Panc1 (cell line): ENCODE results near the gene CGNL1. TPM values are rescaled to one million over a fixed set of nuclear protein-coding genes. Genes with fewer than 3 reads are reported as not detected.

Source experiments
- ATAC-seq: fragments of 200-7000 bp; cut with Tn5 transposase; 2 replicates; pipeline ENCODE4 v1.9.1; 2020; ENCODE audit warnings: mild to moderate bottlenecking, moderate library complexity
- BruUV-seq: library from RNA; stranded (reverse); fragments of 400-500 nt; replicated peaks from 2 replicates; lab custom pipeline; 2021; lab: Mats Ljungman, UMichigan
- CTCF ChIA-PET: fragments of 300-600 bp; sonication (Branson Sonifier 250); formaldehyde crosslinking; loops from one replicate; lab custom pipeline; 2022; ENCODE audit warnings: antibody characterized with exemption; lab: Charles Lee
- POLR2A ChIA-PET: fragments of 300-600 bp; sonication (Branson Sonifier 250); formaldehyde crosslinking; loops from one replicate; lab custom pipeline; 2022; ENCODE audit warnings: antibody characterized with exemption; lab: Charles Lee
- DNase-seq: peaks from one replicate; pipeline ENCODE4 v3.0.0-alpha.2; 2010; ENCODE audit warnings: low read depth, low spot score
- H3K27ac ChIP-seq: 2 replicates; pipeline ENCODE4 v1.5.1; 2011; ENCODE audit warnings: mild to moderate bottlenecking, low read length, inconsistent platforms
- H3K27me3 ChIP-seq: fragments of 200-500 bp; sonication (Bioruptor generic); 2 replicates; pipeline ENCODE4 v1.6.0; 2014; ENCODE audit warnings: low read length, inconsistent platforms; ENCODE audit not compliant: control insufficient read depth, insufficient read depth
- H3K36me3 ChIP-seq: fragments of 200-500 bp; sonication (Bioruptor generic); 2 replicates; pipeline ENCODE4 v1.5.1; 2014; ENCODE audit warnings: inconsistent platforms, mild to moderate bottlenecking, low read length, moderate library complexity; ENCODE audit not compliant: control insufficient read depth, insufficient read depth
- H3K4me1 ChIP-seq: 2 replicates; pipeline ENCODE4 v1.5.1; 2011; ENCODE audit warnings: inconsistent platforms, mild to moderate bottlenecking, low read length, moderate library complexity; ENCODE audit not compliant: control insufficient read depth, insufficient read depth
- H3K4me3 ChIP-seq, 2 experiments: 2 replicates each; pipeline ENCODE4 v1.5.1; 2011 to 2012; ENCODE audit warnings: low read depth in 2 of 2, low read length in 2 of 2, mild to moderate bottlenecking in 2 of 2, inconsistent platforms in 1 of 2, moderate library complexity in 1 of 2
- H3K9me3 ChIP-seq: fragments of 200-500 bp; sonication (Bioruptor generic); 2 replicates; pipeline ENCODE4 v1.5.1; 2014; ENCODE audit warnings: low read depth, mild to moderate bottlenecking, inconsistent platforms, low read length, moderate library complexity; ENCODE audit not compliant: control insufficient read depth, insufficient read depth
- POLR2AphosphoS5 ChIP-seq: IDR thresholded peaks from 2 replicates; pipeline ENCODE4 v1.6.1; 2012; ENCODE audit warnings: mild to moderate bottlenecking, low read depth, low read length, moderate library complexity
- SIN3A ChIP-seq: IDR thresholded peaks from 2 replicates; pipeline ENCODE4 v1.6.1; 2012; ENCODE audit warnings: low read depth, mild to moderate bottlenecking, low read length, moderate library complexity, borderline replicate concordance; ENCODE audit not compliant: insufficient read depth
- TCF7L2 ChIP-seq: IDR thresholded peaks from 2 replicates; pipeline ENCODE4 v1.6.1; 2011; ENCODE audit warnings: mild to moderate bottlenecking, low read depth, low read length, inconsistent platforms
- in situ Hi-C: cut with HindIII; loops from 2 replicates; pipeline ENCODE4 v1.10.0; 2016; ENCODE audit warnings: low sequenced_read_pairs, low pct_unique_long_range_greater_than_20kb
- intact Hi-C: fragments of 100-400 bp; cut with micrococcal nuclease; formaldehyde crosslinking; loops from one replicate; pipeline ENCODE4 v1.10.0; 2022; ENCODE audit not compliant: unreplicated experiment
- total RNA-seq: library from RNA; stranded (reverse); gene quantifications from one replicate; pipeline ENCODE4 v1.2.1, GENCODE V29; 2021; ENCODE audit not compliant: unreplicated experiment
- TF ChIP-seq, protein P1 (sequence below), 2 experiments: IDR thresholded peaks; 2 replicates each; pipeline ENCODE4 v1.6.1; 2011 to 2012; ENCODE audit warnings: low read depth in 2 of 2, control low read depth in 1 of 2, low read length in 1 of 2, mild to moderate bottlenecking in 1 of 2, moderate library complexity in 1 of 2; ENCODE audit not compliant: insufficient read depth in 1 of 2
- TF ChIP-seq, protein P2 (sequence below): fragments of 450-650 bp; IDR thresholded peaks from 2 replicates; pipeline ENCODE4 v1.5.1; 2017; ENCODE audit warnings: mild to moderate bottlenecking

Gene CGNL1
- total RNA-seq, 1 experiment from 2014 or later = 3.5 TPM

DNA sequence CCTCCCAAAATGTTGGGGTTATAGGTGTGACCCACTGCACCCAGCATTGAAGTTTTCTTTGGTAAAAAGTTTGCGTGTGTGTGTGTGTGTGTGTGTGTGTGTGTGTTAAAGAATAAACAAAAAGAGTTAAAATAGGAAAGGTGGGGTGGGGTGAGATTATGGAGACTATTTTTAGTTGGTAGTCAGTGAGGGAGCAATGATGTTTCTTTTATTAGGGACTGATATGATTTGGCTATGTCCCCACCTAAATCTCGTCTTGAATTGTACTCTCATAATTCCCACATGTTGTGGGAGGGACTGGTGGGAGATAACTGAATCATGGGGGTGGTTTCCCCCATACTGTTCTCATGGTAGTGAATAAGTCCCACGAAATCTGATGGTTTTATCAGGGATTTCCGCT is 92.2 kb downstream of the CGNL1 start:
- no peaks in the 10 kb centered on the region for H3K4me1 ChIP-seq
- in situ Hi-C loops = no loop called here
- no TSS peak for BruUV-seq
- no peaks in the 10 kb centered on the region for H3K36me3 ChIP-seq
- ATAC-seq = no peak
- no peak overlapping the region for H3K27ac ChIP-seq
- no peak overlapping the region for H3K4me3 ChIP-seq
- DNase-seq = no peak
- intact Hi-C loops = no loop called here
- TF ChIP-seq TCF7L2 (no peak), POLR2AphosphoS5 (no peak), SIN3A (no peak)
- TF ChIP-seq, protein P1, sequence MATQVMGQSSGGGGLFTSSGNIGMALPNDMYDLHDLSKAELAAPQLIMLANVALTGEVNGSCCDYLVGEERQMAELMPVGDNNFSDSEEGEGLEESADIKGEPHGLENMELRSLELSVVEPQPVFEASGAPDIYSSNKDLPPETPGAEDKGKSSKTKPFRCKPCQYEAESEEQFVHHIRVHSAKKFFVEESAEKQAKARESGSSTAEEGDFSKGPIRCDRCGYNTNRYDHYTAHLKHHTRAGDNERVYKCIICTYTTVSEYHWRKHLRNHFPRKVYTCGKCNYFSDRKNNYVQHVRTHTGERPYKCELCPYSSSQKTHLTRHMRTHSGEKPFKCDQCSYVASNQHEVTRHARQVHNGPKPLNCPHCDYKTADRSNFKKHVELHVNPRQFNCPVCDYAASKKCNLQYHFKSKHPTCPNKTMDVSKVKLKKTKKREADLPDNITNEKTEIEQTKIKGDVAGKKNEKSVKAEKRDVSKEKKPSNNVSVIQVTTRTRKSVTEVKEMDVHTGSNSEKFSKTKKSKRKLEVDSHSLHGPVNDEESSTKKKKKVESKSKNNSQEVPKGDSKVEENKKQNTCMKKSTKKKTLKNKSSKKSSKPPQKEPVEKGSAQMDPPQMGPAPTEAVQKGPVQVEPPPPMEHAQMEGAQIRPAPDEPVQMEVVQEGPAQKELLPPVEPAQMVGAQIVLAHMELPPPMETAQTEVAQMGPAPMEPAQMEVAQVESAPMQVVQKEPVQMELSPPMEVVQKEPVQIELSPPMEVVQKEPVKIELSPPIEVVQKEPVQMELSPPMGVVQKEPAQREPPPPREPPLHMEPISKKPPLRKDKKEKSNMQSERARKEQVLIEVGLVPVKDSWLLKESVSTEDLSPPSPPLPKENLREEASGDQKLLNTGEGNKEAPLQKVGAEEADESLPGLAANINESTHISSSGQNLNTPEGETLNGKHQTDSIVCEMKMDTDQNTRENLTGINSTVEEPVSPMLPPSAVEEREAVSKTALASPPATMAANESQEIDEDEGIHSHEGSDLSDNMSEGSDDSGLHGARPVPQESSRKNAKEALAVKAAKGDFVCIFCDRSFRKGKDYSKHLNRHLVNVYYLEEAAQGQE (IDR thresholded peaks at IDR 0.05; ENCODE audit: insufficient read depth in 1 of 2, low read depth in 2 of 2, low read length in 1 of 2) = no peak
- TF ChIP-seq, protein P2, sequence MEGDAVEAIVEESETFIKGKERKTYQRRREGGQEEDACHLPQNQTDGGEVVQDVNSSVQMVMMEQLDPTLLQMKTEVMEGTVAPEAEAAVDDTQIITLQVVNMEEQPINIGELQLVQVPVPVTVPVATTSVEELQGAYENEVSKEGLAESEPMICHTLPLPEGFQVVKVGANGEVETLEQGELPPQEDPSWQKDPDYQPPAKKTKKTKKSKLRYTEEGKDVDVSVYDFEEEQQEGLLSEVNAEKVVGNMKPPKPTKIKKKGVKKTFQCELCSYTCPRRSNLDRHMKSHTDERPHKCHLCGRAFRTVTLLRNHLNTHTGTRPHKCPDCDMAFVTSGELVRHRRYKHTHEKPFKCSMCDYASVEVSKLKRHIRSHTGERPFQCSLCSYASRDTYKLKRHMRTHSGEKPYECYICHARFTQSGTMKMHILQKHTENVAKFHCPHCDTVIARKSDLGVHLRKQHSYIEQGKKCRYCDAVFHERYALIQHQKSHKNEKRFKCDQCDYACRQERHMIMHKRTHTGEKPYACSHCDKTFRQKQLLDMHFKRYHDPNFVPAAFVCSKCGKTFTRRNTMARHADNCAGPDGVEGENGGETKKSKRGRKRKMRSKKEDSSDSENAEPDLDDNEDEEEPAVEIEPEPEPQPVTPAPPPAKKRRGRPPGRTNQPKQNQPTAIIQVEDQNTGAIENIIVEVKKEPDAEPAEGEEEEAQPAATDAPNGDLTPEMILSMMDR = no peak
- no peaks in the 10 kb centered on the region for H3K9me3 ChIP-seq
- peaks cover 3% of the 10 kb centered on the region; the same call in 1 of the 2 replicates for H3K27me3 ChIP-seq
- ChIA-PET CTCF (no interaction called here), POLR2A (no interaction called here)

GRCh38 chr15:57470543-57470942 is 94.2 kb downstream of the CGNL1 start:
- ATAC-seq = no peak
- Histone ChIP-seq H3K27ac (no peak overlapping the region), H3K4me3 (no peak overlapping the region), H3K27me3 (peaks cover 3% of the 10 kb centered on the region; the same call in 1 of the 2 replicates), H3K9me3 (no peaks in the 10 kb centered on the region), H3K4me1 (no peaks in the 10 kb centered on the region), H3K36me3 (no peaks in the 10 kb centered on the region)
- no TSS peak for BruUV-seq
- in situ Hi-C loops (no loop called here), intact Hi-C loops (no loop called here)
- no peak for DNase-seq
- CTCF ChIA-PET = no interaction called here
- TF ChIP-seq, protein P2 = no peak
- TF ChIP-seq TCF7L2 (no peak), POLR2AphosphoS5 (no peak)
- TF ChIP-seq, protein P1 (IDR thresholded peaks at IDR 0.05; ENCODE audit: insufficient read depth in 1 of 2, low read depth in 2 of 2, low read length in 1 of 2) = no peak
- POLR2A ChIA-PET = no interaction called here
